Omental fat pad (tissue), 4 donors: ENCODE results near the gene ACVR1B. TPM values are rescaled to one million over a fixed set of nuclear protein-coding genes. Genes with fewer than 3 reads are reported as not detected.

ENCODE experiments used
- ATAC-seq: fragments of 150-250 bp; one replicate; pipeline ENCODE4 v1.9.1; 2016; ENCODE audit warnings: mild to moderate bottlenecking, moderate library complexity; ENCODE audit not compliant: low FRiP score
- DNase-seq: peaks from one replicate; pipeline ENCODE4 v3.0.0-alpha.2; 2019; ENCODE audit warnings: low spot score
- CTCF ChIP-seq, 3 donors: fragments of 450-650 bp; IDR thresholded peaks; one replicate each; pipeline ENCODE4 v1.5.1; 2016 to 2017; ENCODE audit warnings: antibody characterized with exemption in 3 of 3, mild to moderate bottlenecking in 3 of 3, moderate library complexity in 2 of 3
- total RNA-seq, 4 donors: library from RNA; depleted of rRNA; stranded (reverse); fragments of >200 nt; gene quantifications; one replicate each; pipeline ENCODE4 v1.1.0, GENCODE V29; 2016

ACVR1B gene
- total RNA-seq, 4 donors from 2014 or later: 15.9 to 42.2 (median 20.5) TPM

GRCh38 chr12:51913071-51914033 is 38.1 kb upstream of the ACVR1B start:
- no peak for TF ChIP-seq CTCF (IDR thresholded peaks at IDR 0.05)
- DNase-seq: no peak
- ATAC-seq: no peak

- no peak for ATAC-seq
- no peak for DNase-seq
Measured at GRCh38 chr12:51914034-51914923, 37.2 kb upstream of the ACVR1B start.

GRCh38 chr12:51915003-51915625 is 36.4 kb upstream of the ACVR1B start:
- no peak for ATAC-seq

More at GRCh38 chr12:51914034-51914923, 37.2 kb upstream of the ACVR1B start:
- no peak for TF ChIP-seq CTCF (IDR thresholded peaks at IDR 0.05)

GRCh38 chr12:51915951-51916350 is 35.5 kb upstream of the ACVR1B start:
- no peak for ATAC-seq
- no peak for DNase-seq
- TF ChIP-seq CTCF (IDR thresholded peaks at IDR 0.05): no peak

More at GRCh38 chr12:51915003-51915625, 36.4 kb upstream of the ACVR1B start:
- TF ChIP-seq CTCF (IDR thresholded peaks at IDR 0.05): no peak
- no peak for DNase-seq

- ATAC-seq: no peak
- no peak for DNase-seq
- TF ChIP-seq CTCF (IDR thresholded peaks at IDR 0.05): no peak
Measured at GRCh38 chr12:51917041-51917590, 34.4 kb upstream of the ACVR1B start.

- DNase-seq: no peak
- TF ChIP-seq CTCF (IDR thresholded peaks at IDR 0.05): no peak
- ATAC-seq: no peak
Measured at GRCh38 chr12:51917746-51918453, 33.6 kb upstream of the ACVR1B start.
